ENCODE data around the gene SPECC1. TPM values are rescaled to one million over a fixed set of nuclear protein-coding genes. Genes with fewer than 3 reads are reported as not detected.
"Not testable (repeated sequence)": the region's sequence is repeated elsewhere in the genome, so short reads cannot be mapped to it uniquely, and the experiment has no call there.

Gene SPECC1
- total and polyA plus RNA-seq, 2 donors (not counting 3 experiments of a cell fraction or from before 2014, with no cell fraction given): 5.3 to 20.4 TPM

GRCh38 chr17:20226814-20227482 is 217.8 kb downstream of the SPECC1 start:
- no peaks in the 10 kb centered on the region for H3K79me2 ChIP-seq (ENCODE audit: control insufficient read depth, insufficient read depth, low read length)
- FAIRE-seq (peak; percentile 46), DNase-seq (ENCODE audit: low read depth, low spot score) (peak; percentile 77)
- H3K27me3 ChIP-seq (ENCODE audit: control insufficient read depth in 2 of 2, insufficient read depth in 2 of 2, low read length in 2 of 2): no peaks in the 10 kb centered on the region
- no peak overlapping the region for H2AFZ ChIP-seq (ENCODE audit: low read depth, low read length)
- ChIA-PET POLR2A (no interaction called here), CTCF (interaction anchor here (0.9 to 3.1 kb wide), 27 partner anchors 8 to 766 kb away, joined by 3 to 45 read pairs (median 5); no protein-coding TSS in a partner anchor)
- TF ChIP-seq CTCF (IDR thresholded peaks at IDR 0.05; ENCODE audit: extremely low read depth in 1 of 2, insufficient read depth in 1 of 2, low read depth in 1 of 2, low read length in 2 of 2) (peak; percentile 79 to 84), GATA2 (IDR thresholded peaks at IDR 0.05; ENCODE audit: insufficient read depth, insufficient read length, low read depth, low read length) (no peak)
- no peaks in the 10 kb centered on the region for H3K9me1 ChIP-seq (replicated peaks; ENCODE audit: control insufficient read depth, extremely low read depth, insufficient read depth, low read length)
- H3K27ac ChIP-seq (ENCODE audit: insufficient read depth, low read depth, low read length): no peak overlapping the region
- H3K4me1 ChIP-seq (ENCODE audit: control insufficient read depth, extremely low read depth, insufficient read depth, low read length): no peaks in the 10 kb centered on the region
- H3K9ac ChIP-seq (replicated peaks; ENCODE audit: extremely low read depth, insufficient read depth, low read length): no peak overlapping the region
- no peak overlapping the region for H3K4me3 ChIP-seq (replicated peaks in 1 of 3; ENCODE audit: insufficient read depth in 1 of 3, low read depth in 1 of 3, low read length in 3 of 3)
- no TSS peak for BruUV-seq (replicated peaks)
- H3K36me3 ChIP-seq (ENCODE audit: control insufficient read depth in 2 of 2, extremely low read depth in 1 of 2, insufficient read depth in 2 of 2, low read length in 2 of 2): no peaks in the 10 kb centered on the region
- no peaks in the 10 kb centered on the region for H4K20me1 ChIP-seq (replicated peaks; ENCODE audit: control insufficient read depth, extremely low read depth, insufficient read depth, low read length)
- intact Hi-C loops (cut with micrococcal nuclease) (loop anchor here (1.0 to 5.0 kb wide), 5 partner anchors 72 to 620 kb away; no protein-coding TSS in a partner anchor), dilution Hi-C loops (cut with MboI; ENCODE audit: extremely low pct_ligation_motif_present, low sequenced_read_pairs) (no loop called here)
- no peak overlapping the region for H3K4me2 ChIP-seq (ENCODE audit: insufficient read depth, low read length)
- H3K9me3 ChIP-seq (replicated peaks; ENCODE audit: control insufficient read depth, insufficient read depth, low read length): no peaks in the 10 kb centered on the region

- dilution Hi-C loops (cut with MboI; ENCODE audit: extremely low pct_ligation_motif_present, low sequenced_read_pairs); H3K9ac ChIP-seq (replicated peaks; ENCODE audit: extremely low read depth, insufficient read depth, low read length); H3K4me2 ChIP-seq (ENCODE audit: insufficient read depth, low read length); H4K20me1 ChIP-seq (replicated peaks; ENCODE audit: control insufficient read depth, extremely low read depth, insufficient read depth, low read length); H3K9me3 ChIP-seq (replicated peaks; ENCODE audit: control insufficient read depth, insufficient read depth, low read length); BruUV-seq (replicated peaks); H3K36me3 ChIP-seq (ENCODE audit: control insufficient read depth in 2 of 2, extremely low read depth in 1 of 2, insufficient read depth in 2 of 2, low read length in 2 of 2); H3K79me2 ChIP-seq (ENCODE audit: control insufficient read depth, insufficient read depth, low read length); DNase-seq (ENCODE audit: low read depth, low spot score); POLR2A ChIA-PET; H2AFZ ChIP-seq (ENCODE audit: low read depth, low read length); FAIRE-seq; H3K4me3 ChIP-seq (replicated peaks in 1 of 3; ENCODE audit: insufficient read depth in 1 of 3, low read depth in 1 of 3, low read length in 3 of 3); H3K27ac ChIP-seq (ENCODE audit: insufficient read depth, low read depth, low read length); H3K4me1 ChIP-seq (ENCODE audit: control insufficient read depth, extremely low read depth, insufficient read depth, low read length); H3K27me3 ChIP-seq (ENCODE audit: control insufficient read depth in 2 of 2, insufficient read depth in 2 of 2, low read length in 2 of 2); H3K9me1 ChIP-seq (replicated peaks; ENCODE audit: control insufficient read depth, extremely low read depth, insufficient read depth, low read length): not testable (repeated sequence)
- intact Hi-C loops (cut with micrococcal nuclease): loop anchor here (5.0 kb wide), 2 partner anchors 236 to 619 kb away; no protein-coding TSS in a partner anchor
- CTCF ChIA-PET: interaction anchor here (0.6 to 3.1 kb wide), 13 partner anchors 9 to 235 kb away, joined by 3 to 45 read pairs (median 6); no protein-coding TSS in a partner anchor
These were observed 218.7 kb downstream of the SPECC1 start for GRCh38 chr17:20227720-20228370.
